ENCODE results near the gene GFRA1. TPM values are rescaled to one million over a fixed set of nuclear protein-coding genes. Genes with fewer than 3 reads are reported as not detected.
"Not testable (repeated sequence)": the region's sequence is repeated elsewhere in the genome, so short reads cannot be mapped to it uniquely, and the experiment has no call there.

Gene GFRA1
- polyA plus RNA-seq, 1 donor (not counting 4 experiments of a cell fraction or from before 2014, with no cell fraction given): not detected

- TF ChIP-seq CTCF (optimal IDR thresholded peaks at IDR 0.05 in 1 of 3, IDR thresholded peaks at IDR 0.05 in 1 of 3, conservative IDR thresholded peaks at IDR 0.05 in 1 of 3; ENCODE audit: extremely low read depth in 1 of 3, insufficient read depth in 2 of 3, low read length in 3 of 3) (no peak), EZH2 (IDR thresholded peaks at IDR 0.05; ENCODE audit: low read length) (no peak)
- H4K20me1 ChIP-seq (ENCODE audit: control insufficient read depth, extremely low read depth, insufficient read depth, low read length): no peaks in the 10 kb centered on the region
- no peak for DNase-seq (ENCODE audit: low read depth, low spot score)
Observed at GRCh38 chr10:116053910-116054309, 219.1 kb downstream of the GFRA1 start.

GRCh38 chr10:116053009-116053730 is 219.8 kb downstream of the GFRA1 start:
- H4K20me1 ChIP-seq (ENCODE audit: control insufficient read depth, extremely low read depth, insufficient read depth, low read length); H3K9me3 ChIP-seq (ENCODE audit: control insufficient read depth, low read depth, low read length); DNase-seq (ENCODE audit: low read depth, low spot score); H3K4me2 ChIP-seq (ENCODE audit: control insufficient read depth, extremely low read depth, insufficient read depth, low read depth, low read length); FAIRE-seq; H2AFZ ChIP-seq (ENCODE audit: control insufficient read depth, low read length); H3K9me1 ChIP-seq (ENCODE audit: control insufficient read depth, extremely low read depth, insufficient read depth, low read length); H3K4me1 ChIP-seq (ENCODE audit: control insufficient read depth, extremely low read depth, insufficient read depth, low read length); H3K36me3 ChIP-seq (ENCODE audit: control insufficient read depth in 2 of 2, extremely low read depth in 1 of 2, insufficient read depth in 2 of 2, low read length in 2 of 2); H3K4me3 ChIP-seq (ENCODE audit: control insufficient read depth in 2 of 3, extremely low read depth in 1 of 3, insufficient read depth in 2 of 3, low read depth in 1 of 3, low read length in 3 of 3); H3K9ac ChIP-seq (ENCODE audit: control insufficient read depth, extremely low read depth, insufficient read depth, low read length); H3K27ac ChIP-seq (ENCODE audit: control insufficient read depth, insufficient read depth, low read length); dilution Hi-C loops (cut with MboI; ENCODE audit: extremely low pct_ligation_motif_present, low sequenced_read_pairs); H3K27me3 ChIP-seq (ENCODE audit: control insufficient read depth, extremely low read depth, insufficient read depth, low read length); H3K79me2 ChIP-seq (ENCODE audit: control insufficient read depth, insufficient read depth, low read length): not testable (repeated sequence)

More at GRCh38 chr10:116053910-116054309, 219.1 kb downstream of the GFRA1 start:
- Histone ChIP-seq H3K27me3 (ENCODE audit: control insufficient read depth, extremely low read depth, insufficient read depth, low read length) (no peaks in the 10 kb centered on the region), H3K9ac (ENCODE audit: control insufficient read depth, extremely low read depth, insufficient read depth, low read length) (no peak overlapping the region), H3K9me1 (ENCODE audit: control insufficient read depth, extremely low read depth, insufficient read depth, low read length) (no peaks in the 10 kb centered on the region), H3K4me2 (ENCODE audit: control insufficient read depth, extremely low read depth, insufficient read depth, low read depth, low read length) (no peak overlapping the region), H3K79me2 (ENCODE audit: control insufficient read depth, insufficient read depth, low read length) (no peaks in the 10 kb centered on the region), H3K4me1 (ENCODE audit: control insufficient read depth, extremely low read depth, insufficient read depth, low read length) (no peaks in the 10 kb centered on the region), H3K4me3 (ENCODE audit: control insufficient read depth in 2 of 3, extremely low read depth in 1 of 3, insufficient read depth in 2 of 3, low read depth in 1 of 3, low read length in 3 of 3) (no peak overlapping the region), H3K9me3 (ENCODE audit: control insufficient read depth, low read depth, low read length) (no peaks in the 10 kb centered on the region), H2AFZ (ENCODE audit: control insufficient read depth, low read length) (no peak overlapping the region), H3K27ac (ENCODE audit: control insufficient read depth, insufficient read depth, low read length) (no peak overlapping the region), H3K36me3 (ENCODE audit: control insufficient read depth in 2 of 2, extremely low read depth in 1 of 2, insufficient read depth in 2 of 2, low read length in 2 of 2) (no peaks in the 10 kb centered on the region)
- dilution Hi-C loops (cut with MboI; ENCODE audit: extremely low pct_ligation_motif_present, low sequenced_read_pairs): no loop called here
- FAIRE-seq: no peak

GRCh38 chr10:116052522-116052921 is 220.5 kb downstream of the GFRA1 start:
- DNase-seq (ENCODE audit: low read depth, low spot score); H2AFZ ChIP-seq (ENCODE audit: control insufficient read depth, low read length); dilution Hi-C loops (cut with MboI; ENCODE audit: extremely low pct_ligation_motif_present, low sequenced_read_pairs); H3K79me2 ChIP-seq (ENCODE audit: control insufficient read depth, insufficient read depth, low read length); H3K4me1 ChIP-seq (ENCODE audit: control insufficient read depth, extremely low read depth, insufficient read depth, low read length); FAIRE-seq; H3K4me3 ChIP-seq (ENCODE audit: control insufficient read depth in 2 of 3, extremely low read depth in 1 of 3, insufficient read depth in 2 of 3, low read depth in 1 of 3, low read length in 3 of 3); H3K4me2 ChIP-seq (ENCODE audit: control insufficient read depth, extremely low read depth, insufficient read depth, low read depth, low read length); H3K27ac ChIP-seq (ENCODE audit: control insufficient read depth, insufficient read depth, low read length); H3K27me3 ChIP-seq (ENCODE audit: control insufficient read depth, extremely low read depth, insufficient read depth, low read length); H3K9me3 ChIP-seq (ENCODE audit: control insufficient read depth, low read depth, low read length); H4K20me1 ChIP-seq (ENCODE audit: control insufficient read depth, extremely low read depth, insufficient read depth, low read length); H3K9ac ChIP-seq (ENCODE audit: control insufficient read depth, extremely low read depth, insufficient read depth, low read length); H3K9me1 ChIP-seq (ENCODE audit: control insufficient read depth, extremely low read depth, insufficient read depth, low read length); H3K36me3 ChIP-seq (ENCODE audit: control insufficient read depth in 2 of 2, extremely low read depth in 1 of 2, insufficient read depth in 2 of 2, low read length in 2 of 2): not testable (repeated sequence)
